HG02678 (cell line): ENCODE measurements around the gene KANK4.
"Not testable (repeated sequence)": the region's sequence is repeated elsewhere in the genome, so short reads cannot be mapped to it uniquely, and the experiment has no call there.

Experiments
- ATAC-seq: cut with Tn5 transposase; IDR thresholded peaks from one replicate; pipeline ENCODE4 v1.9.1; 2021; ENCODE audit warnings: mild to moderate bottlenecking, moderate library complexity; ENCODE audit not compliant: unreplicated experiment

KANK4 gene

GRCh38 chr1:62276791-62277190 is 42.4 kb downstream of the KANK4 start:
- ATAC-seq, result no peak

GRCh38 chr1:62274496-62275485 is 44.4 kb downstream of the KANK4 start:
- no peak for ATAC-seq

GRCh38 chr1:62273953-62274352 is 45.3 kb downstream of the KANK4 start:
- no peak for ATAC-seq

- ATAC-seq, result peak; percentile 89
Observed at GRCh38 chr1:62271948-62272728, 47.1 kb downstream of the KANK4 start.

- no peak for ATAC-seq
Observed at GRCh38 chr1:62271134-62271533, 48.1 kb downstream of the KANK4 start.

GRCh38 chr1:62269851-62270495 is 49.3 kb downstream of the KANK4 start:
- ATAC-seq, result no peak

GRCh38 chr1:62269439-62269838 is 49.8 kb downstream of the KANK4 start:
- no peak for ATAC-seq

- ATAC-seq, result no peak
Observed at GRCh38 chr1:62268315-62268714, 50.9 kb downstream of the KANK4 start.

GRCh38 chr1:62265956-62266935 is 53.0 kb downstream of the KANK4 start:
- ATAC-seq, result no peak

- ATAC-seq, result no peak
Observed at GRCh38 chr1:62263814-62264353, 55.4 kb downstream of the KANK4 start.

- ATAC-seq, result no peak
Observed at GRCh38 chr1:62263006-62263813, 56.0 kb downstream of the KANK4 start.

GRCh38 chr1:62260688-62261087 is 58.5 kb downstream of the KANK4 start:
- no peak for ATAC-seq

GRCh38 chr1:62259551-62259950 is 59.7 kb downstream of the KANK4 start:
- no peak for ATAC-seq

GRCh38 chr1:62250126-62250726 is 69.0 kb downstream of the KANK4 start:
- ATAC-seq, result no peak

- ATAC-seq, result no peak
Observed at GRCh38 chr1:62247391-62248168, 71.7 kb downstream of the KANK4 start.

- ATAC-seq, result no peak
Observed at GRCh38 chr1:62245201-62245600, 74.0 kb downstream of the KANK4 start.

- not testable (repeated sequence) for ATAC-seq
Observed at GRCh38 chr1:62244380-62244779, 74.9 kb downstream of the KANK4 start.
